Testis (tissue), 3 donors: ENCODE measurements around the gene ARMC3. TPM values are rescaled to one million over a fixed set of nuclear protein-coding genes. Genes with fewer than 3 reads are reported as not detected.

Source experiments
- DNase-seq: peaks from one replicate; pipeline ENCODE4 v3.0.0-alpha.2; 2019
- H3K27ac ChIP-seq, 2 donors: fragments of 200-600 bp; sonication (generic); one replicate each; pipeline ENCODE4 v1.5.1; 2019
- H3K27me3 ChIP-seq: fragments of 200-600 bp; sonication (generic); one replicate; pipeline ENCODE4 v1.5.1; 2019
- H3K36me3 ChIP-seq: fragments of 200-600 bp; sonication (generic); one replicate; pipeline ENCODE4 v1.5.1; 2017; ENCODE audit warnings: low read depth; ENCODE audit errors: missing control alignments
- H3K4me1 ChIP-seq: fragments of 200-600 bp; sonication (generic); one replicate; pipeline ENCODE4 v1.5.1; 2019
- H3K4me3 ChIP-seq, 2 donors: fragments of 200-600 bp; sonication (generic); one replicate each; pipeline ENCODE4 v1.5.1; 2017 to 2019
- H3K9me3 ChIP-seq: fragments of 200-600 bp; sonication (generic); one replicate; pipeline ENCODE4 v1.5.1; 2017
- CTCF ChIP-seq, 3 experiments: fragments of 450-650 bp in 2 of 3; fragments of 200-600 bp in 1 of 3; sonication (generic) in 1 of 3; IDR thresholded peaks; one replicate each; pipeline ENCODE4 v1.5.1; 2016 to 2019; ENCODE audit warnings: antibody characterized with exemption in 3 of 3, mild to moderate bottlenecking in 2 of 3, moderate library complexity in 1 of 3
- POLR2A ChIP-seq: fragments of 450-650 bp; IDR thresholded peaks from one replicate; pipeline ENCODE4 v1.6.1; 2017; ENCODE audit warnings: antibody characterized with exemption, mild to moderate bottlenecking, moderate library complexity
- WGBS, 2 donors: methylation state at CpG; one replicate each; pipeline ENCODE4 v1.1.5; 2018; 5-methylcytosine and 5-hydroxymethylcytosine counted together
- intact Hi-C: fragments of 100-400 bp; cut with DNase I; formaldehyde crosslinking; loops from one replicate; pipeline ENCODE4 v1.15.1; 2023; ENCODE audit warnings: low total_unique reads
- polyA plus RNA-seq: library from polyadenylated mRNA; stranded (reverse); fragments of 350-450 nt; fragmentation: Illumina TruSeq; extraction: RNeasy Lipid Tissue Mini Kit (QIAGEN cat#74804); gene quantifications from one replicate; pipeline ENCODE4 v1.2.3, GENCODE V29; 2014; ENCODE audit warnings: low read depth, low replicate concordance; ENCODE audit not compliant: insufficient read depth
- total RNA-seq, 2 donors: library from RNA; depleted of rRNA; stranded (reverse); fragments of >200 nt; gene quantifications; one replicate each; pipeline ENCODE4 v1.2.3, GENCODE V29; 2016

The ARMC3 gene
- total and polyA plus RNA-seq, 3 donors from 2014 or later = 20.3 to 63.9 (median 39.2) TPM

GRCh38 chr10:23015021-23015707 lies 87.3 kb downstream of the ARMC3 start:
- Histone ChIP-seq H3K4me3 (no peak overlapping the region), H3K4me1 (no peaks in the 10 kb centered on the region), H3K36me3 (no peaks in the 10 kb centered on the region), H3K9me3 (no peaks in the 10 kb centered on the region), H3K27ac (no peak overlapping the region), H3K27me3 (no peaks in the 10 kb centered on the region)
- intact Hi-C loops = no loop called here
- WGBS, 2 donors = 80 to 88% methylated on average over 7 of the region's 7 CpGs
- no peak for DNase-seq
- TF ChIP-seq CTCF (IDR thresholded peaks at IDR 0.05) = no peak
- no peak for TF ChIP-seq POLR2A

DNA sequence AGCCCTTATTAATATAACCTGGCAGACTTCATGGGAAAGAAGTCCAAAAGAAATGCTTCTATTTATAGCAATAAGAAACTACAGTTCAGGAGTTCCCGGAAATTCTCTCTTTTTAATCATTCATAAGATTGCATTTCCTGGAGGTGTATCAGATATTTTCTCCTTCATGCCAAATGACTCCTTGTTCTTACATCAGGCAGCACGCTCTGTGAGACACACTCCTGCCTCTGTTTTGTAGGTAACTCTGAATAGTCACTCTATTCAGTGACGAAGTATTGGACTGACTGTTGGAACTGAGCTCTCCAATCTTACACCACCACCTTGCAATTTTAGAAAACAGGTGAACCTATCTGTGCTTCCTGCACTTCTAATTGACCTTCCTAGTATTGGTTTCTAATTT lies 88.8 kb downstream of the ARMC3 start:
- Histone ChIP-seq H3K27me3 (no peaks in the 10 kb centered on the region), H3K36me3 (no peaks in the 10 kb centered on the region), H3K9me3 (no peaks in the 10 kb centered on the region), H3K4me3 (no peak overlapping the region), H3K4me1 (no peaks in the 10 kb centered on the region), H3K27ac (no peak overlapping the region)
- no peak for TF ChIP-seq CTCF (IDR thresholded peaks at IDR 0.05)
- TF ChIP-seq POLR2A = no peak
- WGBS, 2 donors = 63 to 64% methylated on average over 3 of the region's 3 CpGs
- DNase-seq = no peak
- intact Hi-C loops = no loop called here

DNA sequence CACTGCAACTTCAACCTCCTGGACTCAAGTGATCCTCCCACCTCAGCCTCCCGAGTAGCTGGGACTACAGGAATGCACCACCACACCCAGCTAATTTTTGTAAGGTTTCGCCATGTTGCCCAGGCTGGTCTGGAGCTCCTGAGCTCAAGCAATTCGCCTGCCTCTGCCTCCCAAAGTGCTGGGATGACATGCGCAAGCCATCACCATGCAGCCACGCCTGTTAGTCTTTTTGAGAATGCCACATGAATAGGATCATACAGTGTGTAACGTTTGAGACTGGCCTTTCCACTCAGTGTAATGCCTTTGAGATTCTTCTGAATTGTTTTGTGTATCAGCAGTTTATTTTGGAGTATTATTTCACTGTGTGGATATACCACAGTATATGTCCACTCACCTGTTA lies 91.8 kb downstream of the ARMC3 start:
- WGBS, 2 donors = 79 to 94% methylated on average over 6 of the region's 6 CpGs
- DNase-seq = no peak
- Histone ChIP-seq H3K4me1 (no peaks in the 10 kb centered on the region), H3K27ac (no peak overlapping the region), H3K36me3 (no peaks in the 10 kb centered on the region), H3K4me3 (no peak overlapping the region), H3K27me3 (no peaks in the 10 kb centered on the region), H3K9me3 (no peaks in the 10 kb centered on the region)
- intact Hi-C loops = no loop called here
- TF ChIP-seq POLR2A (no peak), CTCF (IDR thresholded peaks at IDR 0.05) (no peak)

DNA sequence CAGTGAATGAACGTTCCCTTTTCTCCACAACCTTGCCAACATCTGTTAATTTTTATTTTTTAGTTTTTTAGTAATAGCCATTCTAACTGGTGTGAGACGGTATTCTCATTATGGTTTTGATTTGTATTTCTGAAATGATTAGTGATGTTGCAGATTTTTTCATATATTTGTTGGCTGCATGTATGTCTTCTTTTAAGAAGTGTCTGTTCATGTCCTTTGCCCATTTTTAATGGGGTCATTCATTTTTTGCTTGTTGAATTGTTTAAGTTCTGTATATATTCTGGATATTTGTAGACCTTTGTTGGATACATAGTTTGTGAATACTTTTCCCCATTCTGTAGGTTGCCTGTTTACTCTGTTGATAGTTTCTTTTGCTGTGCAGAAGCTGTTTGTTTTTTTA lies 93.6 kb downstream of the ARMC3 start:
- intact Hi-C loops = no loop called here

More for the DNA sequence above, 93.6 kb downstream of the ARMC3 start:
- Histone ChIP-seq H3K36me3 (no peaks in the 10 kb centered on the region), H3K27me3 (no peaks in the 10 kb centered on the region), H3K4me1 (no peaks in the 10 kb centered on the region), H3K27ac (no peak overlapping the region), H3K4me3 (no peak overlapping the region), H3K9me3 (no peaks in the 10 kb centered on the region)
- DNase-seq = no peak
- TF ChIP-seq POLR2A (no peak), CTCF (IDR thresholded peaks at IDR 0.05) (no peak)
- 82 to 93% methylated on average over 2 of the region's 2 CpGs for WGBS, 2 donors
